Mucosa of rectum (tissue), 2 donors: Measurements from ENCODE around the gene FSD2.

Experiments used
- H3K27ac ChIP-seq, 2 donors: one replicate each; pipeline ENCODE4 v1.7.0; 2013; ENCODE audit warnings: inconsistent platforms in 2 of 2, low read depth in 2 of 2, low read length in 2 of 2
- H3K27me3 ChIP-seq, 2 donors: one replicate each; pipeline ENCODE4 v1.7.0; 2013; ENCODE audit warnings: low read length in 2 of 2; ENCODE audit not compliant: control insufficient read depth in 2 of 2, insufficient read depth in 2 of 2
- H3K36me3 ChIP-seq, 2 donors: one replicate each; pipeline ENCODE4 v1.7.0; 2013; ENCODE audit warnings: low read length in 2 of 2; ENCODE audit not compliant: control insufficient read depth in 2 of 2, insufficient read depth in 2 of 2
- H3K4me1 ChIP-seq, 2 donors: one replicate each; pipeline ENCODE4 v1.7.0; 2013; ENCODE audit warnings: low read length in 2 of 2, mild to moderate bottlenecking in 1 of 2; ENCODE audit not compliant: control insufficient read depth in 2 of 2, insufficient read depth in 2 of 2
- H3K4me3 ChIP-seq, 2 donors: one replicate each; pipeline ENCODE4 v1.7.0; 2013; ENCODE audit warnings: low read length in 2 of 2
- H3K9ac ChIP-seq, 2 donors: one replicate each; pipeline ENCODE4 v1.7.0; 2013; ENCODE audit warnings: low read length in 2 of 2, low read depth in 1 of 2, mild to moderate bottlenecking in 1 of 2
- H3K9me3 ChIP-seq, 2 donors: one replicate each; pipeline ENCODE4 v1.7.0; 2013; ENCODE audit warnings: low read length in 2 of 2; ENCODE audit not compliant: control insufficient read depth in 2 of 2
- donor health status: healthy.
- donor health status: Normal muscosa, but diverticular disease.

FSD2 gene

DNA sequence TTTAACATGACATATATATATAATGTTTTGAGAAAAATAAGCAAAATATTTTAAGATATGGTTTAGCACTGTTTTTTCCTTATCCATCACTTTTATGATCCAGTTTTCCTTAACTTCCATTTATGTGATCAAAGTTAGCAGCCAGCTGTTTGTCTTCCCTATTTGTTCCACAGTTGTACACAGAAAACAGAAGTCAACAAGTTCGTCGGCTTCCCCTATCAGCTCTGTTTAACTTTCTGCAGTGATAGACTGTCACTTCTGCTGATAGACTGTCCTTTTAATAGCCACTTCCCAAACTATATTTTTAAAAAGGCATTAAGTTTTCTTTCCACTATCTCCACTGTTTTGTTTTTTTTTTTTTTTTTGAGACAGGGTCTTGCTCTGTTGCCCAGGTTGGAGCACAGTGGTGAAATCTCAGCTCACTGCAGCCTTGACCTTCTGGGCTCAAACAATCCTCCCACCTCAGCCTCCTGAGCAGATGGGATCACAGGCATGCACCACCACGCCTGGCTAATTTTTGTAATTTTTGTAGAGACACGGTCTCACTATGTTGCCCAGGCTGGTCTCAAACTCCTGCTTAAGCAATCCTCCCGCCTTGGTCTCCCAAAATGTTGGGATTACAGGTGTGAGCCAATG lies 7.2 kb downstream of the FSD2 start:
- Histone ChIP-seq H3K4me3 (no peak overlapping the region), H3K36me3 (no peaks in the 10 kb centered on the region), H3K9ac (no peak overlapping the region), H3K27me3 (peaks cover 0 to 4% of the 10 kb centered on the region in 2 donors), H3K4me1 (no peaks in the 10 kb centered on the region), H3K27ac (no peak overlapping the region), H3K9me3 (no peaks in the 10 kb centered on the region)

GRCh38 chr15:82798104-82798503 lies 7.8 kb downstream of the FSD2 start:
- H3K9me3 ChIP-seq = no peaks in the 10 kb centered on the region
- H3K4me3 ChIP-seq = no peak overlapping the region
- no peaks in the 10 kb centered on the region for H3K36me3 ChIP-seq
- H3K9ac ChIP-seq = no peak overlapping the region
- H3K27ac ChIP-seq = no peak overlapping the region
- H3K27me3 ChIP-seq = peaks cover 0 to 4% of the 10 kb centered on the region in 2 donors
- no peaks in the 10 kb centered on the region for H3K4me1 ChIP-seq

DNA sequence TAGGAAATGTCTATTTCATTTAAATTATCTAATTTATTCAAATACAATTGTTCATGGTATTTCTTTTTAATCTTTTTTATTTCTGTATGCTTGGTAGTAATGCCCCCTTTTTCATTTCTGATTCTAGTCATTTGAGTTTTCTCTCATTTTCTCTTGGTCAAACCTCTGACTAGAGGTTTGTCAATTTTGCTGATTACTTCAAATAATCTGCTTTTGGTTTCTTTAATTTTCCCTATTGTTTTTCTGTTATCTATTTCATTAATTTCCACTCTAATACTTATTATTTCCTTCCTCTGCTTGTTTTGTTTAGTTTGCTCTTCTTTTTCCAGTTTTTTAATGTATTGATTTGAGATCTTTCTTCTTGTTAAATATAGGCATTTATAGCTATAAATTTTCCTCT lies 12.1 kb downstream of the FSD2 start:
- no peaks in the 10 kb centered on the region for H3K9me3 ChIP-seq
- H3K9ac ChIP-seq = no peak overlapping the region

GRCh38 chr15:82792068-82792467 lies 13.8 kb downstream of the FSD2 start:
- Histone ChIP-seq H3K4me3 (no peak overlapping the region), H3K9ac (no peak overlapping the region), H3K27me3 (no peaks in the 10 kb centered on the region), H3K27ac (no peak overlapping the region), H3K4me1 (peaks cover 0 to 3% of the 10 kb centered on the region in 2 donors), H3K9me3 (no peaks in the 10 kb centered on the region), H3K36me3 (no peaks in the 10 kb centered on the region)

More for the DNA sequence above, 12.1 kb downstream of the FSD2 start:
- no peaks in the 10 kb centered on the region for H3K36me3 ChIP-seq
- peaks cover 0 to 3% of the 10 kb centered on the region in 2 donors for H3K4me1 ChIP-seq
- H3K27ac ChIP-seq = no peak overlapping the region
- H3K27me3 ChIP-seq = no peaks in the 10 kb centered on the region
- H3K4me3 ChIP-seq = no peak overlapping the region

- no peak overlapping the region for H3K9ac ChIP-seq
- no peak overlapping the region for H3K27ac ChIP-seq
- H3K4me3 ChIP-seq = no peak overlapping the region
- H3K36me3 ChIP-seq = no peaks in the 10 kb centered on the region
- H3K27me3 ChIP-seq = no peaks in the 10 kb centered on the region
- H3K4me1 ChIP-seq = peaks cover 0 to 3% of the 10 kb centered on the region in 2 donors
- H3K9me3 ChIP-seq = no peaks in the 10 kb centered on the region
These were observed 15.5 kb downstream of the FSD2 start for GRCh38 chr15:82790321-82790720.

GRCh38 chr15:82789491-82789890 lies 16.4 kb downstream of the FSD2 start:
- H3K4me3 ChIP-seq = no peak overlapping the region
- no peaks in the 10 kb centered on the region for H3K27me3 ChIP-seq
- H3K9me3 ChIP-seq = no peaks in the 10 kb centered on the region
- H3K27ac ChIP-seq = no peak overlapping the region
- no peaks in the 10 kb centered on the region for H3K36me3 ChIP-seq
- no peak overlapping the region for H3K9ac ChIP-seq
- H3K4me1 ChIP-seq = peaks cover 0 to 3% of the 10 kb centered on the region in 2 donors

DNA sequence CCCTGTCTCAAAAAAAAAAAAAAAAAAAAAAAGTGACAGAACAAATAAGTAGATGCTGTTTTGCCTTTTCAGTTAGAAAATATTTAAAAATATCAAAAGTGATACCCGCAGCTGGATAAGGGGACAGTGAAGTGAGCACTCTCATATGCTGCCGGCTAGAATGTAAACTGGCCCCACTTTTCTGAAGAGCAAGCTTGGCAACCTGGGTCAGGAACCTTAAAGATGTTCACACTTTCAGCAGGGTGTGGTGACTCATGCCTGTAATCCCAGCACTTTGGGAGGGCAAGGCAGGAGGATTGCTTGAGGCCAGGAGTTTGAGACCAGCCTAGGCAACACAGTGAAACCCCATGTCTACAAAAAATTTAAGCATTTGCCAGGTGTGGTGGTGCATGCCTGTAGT lies 17.4 kb downstream of the FSD2 start:
- Histone ChIP-seq H3K9ac (no peak overlapping the region), H3K27ac (no peak overlapping the region), H3K4me3 (no peak overlapping the region), H3K4me1 (peaks cover 0 to 3% of the 10 kb centered on the region in 2 donors), H3K27me3 (no peaks in the 10 kb centered on the region), H3K9me3 (no peaks in the 10 kb centered on the region), H3K36me3 (no peaks in the 10 kb centered on the region)

- no peak overlapping the region for H3K9ac ChIP-seq
- H3K9me3 ChIP-seq = no peaks in the 10 kb centered on the region
- no peak overlapping the region for H3K4me3 ChIP-seq
- no peaks in the 10 kb centered on the region for H3K4me1 ChIP-seq
- H3K27ac ChIP-seq = no peak overlapping the region
- H3K27me3 ChIP-seq = no peaks in the 10 kb centered on the region
- H3K36me3 ChIP-seq = no peaks in the 10 kb centered on the region
These were observed 24.5 kb downstream of the FSD2 start for GRCh38 chr15:82781349-82781748.

DNA sequence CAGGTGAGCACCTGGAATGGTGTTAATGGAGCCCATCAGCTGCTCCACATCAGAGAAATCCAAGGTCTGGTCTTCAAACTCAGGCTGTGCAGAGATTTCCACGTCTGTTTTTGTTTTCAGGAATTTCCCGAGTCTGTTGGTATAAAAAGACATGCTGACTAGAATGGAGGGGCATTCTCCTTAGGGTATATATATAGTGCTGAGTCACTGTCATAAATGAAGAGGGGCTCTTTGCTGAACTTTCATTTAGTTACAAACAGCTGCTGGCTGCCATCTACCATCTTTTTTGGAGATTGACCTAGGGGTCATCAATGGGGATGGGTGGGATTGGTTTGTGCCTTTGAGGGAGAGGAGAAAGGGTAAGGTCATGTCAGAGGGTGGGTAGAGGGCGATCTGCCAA lies 27.1 kb downstream of the FSD2 start:
- H3K27ac ChIP-seq = no peak overlapping the region
- no peaks in the 10 kb centered on the region for H3K4me1 ChIP-seq
- H3K36me3 ChIP-seq = no peaks in the 10 kb centered on the region
- no peak overlapping the region for H3K9ac ChIP-seq
- no peaks in the 10 kb centered on the region for H3K27me3 ChIP-seq
- H3K4me3 ChIP-seq = no peak overlapping the region
- no peaks in the 10 kb centered on the region for H3K9me3 ChIP-seq

- Histone ChIP-seq H3K9ac (no peak overlapping the region), H3K27me3 (no peaks in the 10 kb centered on the region), H3K27ac (no peak overlapping the region), H3K4me1 (no peaks in the 10 kb centered on the region), H3K9me3 (no peaks in the 10 kb centered on the region), H3K4me3 (no peak overlapping the region), H3K36me3 (no peaks in the 10 kb centered on the region)
These were observed 31.4 kb downstream of the FSD2 start for GRCh38 chr15:82774496-82774895.
